ENCODE results near the gene PPP1R9A.
A peak's percentile ranks its signal among the peaks of the same experiment; 100 is the strongest.

PPP1R9A gene

GRCh38 chr7:94907026-94907810, at the start of gene PPP1R9A:
Gene PPP1R9A, plus strand, starts transcription at chr7:94907594. Its CDS starts 2,520 bp downstream, at chr7:94910114.
- DNase-seq (ENCODE audit: low spot score) = no peak

GRCh38 chr7:94871132-94871531, 36.3 kb upstream of the PPP1R9A start:
- no peak for DNase-seq (ENCODE audit: low spot score)

- no peak for DNase-seq (ENCODE audit: low spot score)
Measured at GRCh38 chr7:94873239-94873638, 34.2 kb upstream of the PPP1R9A start.

GRCh38 chr7:94874036-94874785, 33.2 kb upstream of the PPP1R9A start:
- DNase-seq (ENCODE audit: low spot score) = no peak

- no peak for DNase-seq (ENCODE audit: low spot score)
Measured at GRCh38 chr7:94875201-94875600, 32.2 kb upstream of the PPP1R9A start.

GRCh38 chr7:94877731-94878670, 29.4 kb upstream of the PPP1R9A start:
- DNase-seq (ENCODE audit: low spot score) = no peak

- DNase-seq (ENCODE audit: low spot score) = no peak
Measured at GRCh38 chr7:94882891-94883290, 24.5 kb upstream of the PPP1R9A start.

- DNase-seq (ENCODE audit: low spot score) = no peak
Measured at GRCh38 chr7:94883616-94884015, 23.8 kb upstream of the PPP1R9A start.

- no peak for DNase-seq (ENCODE audit: low spot score)
Measured at GRCh38 chr7:94888551-94888950, 18.8 kb upstream of the PPP1R9A start.

- DNase-seq (ENCODE audit: low spot score) = no peak
Measured at GRCh38 chr7:94888995-94889523, 18.3 kb upstream of the PPP1R9A start.

GRCh38 chr7:94890216-94890615, 17.2 kb upstream of the PPP1R9A start:
- DNase-seq (ENCODE audit: low spot score) = no peak

GRCh38 chr7:94893661-94894060, 13.7 kb upstream of the PPP1R9A start:
- no peak for DNase-seq (ENCODE audit: low spot score)

GRCh38 chr7:94897541-94897940, 9.9 kb upstream of the PPP1R9A start:
- DNase-seq (ENCODE audit: low spot score) = no peak

GRCh38 chr7:94898340-94898739, 9.1 kb upstream of the PPP1R9A start:
- no peak for DNase-seq (ENCODE audit: low spot score)

GRCh38 chr7:94901981-94902380, 5.4 kb upstream of the PPP1R9A start:
- DNase-seq (ENCODE audit: low spot score) = no peak

GRCh38 chr7:94903971-94904370, 3.4 kb upstream of the PPP1R9A start:
- no peak for DNase-seq (ENCODE audit: low spot score)

- no peak for DNase-seq (ENCODE audit: low spot score)
Measured at GRCh38 chr7:94904982-94905381, 2.4 kb upstream of the PPP1R9A start.

- DNase-seq (ENCODE audit: low spot score) = no peak
Measured at GRCh38 chr7:94906065-94906851, 1.1 kb upstream of the PPP1R9A start.

- DNase-seq (ENCODE audit: low spot score) = peak; percentile 19
Measured at GRCh38 chr7:94907811-94908322, 473 bp downstream of the PPP1R9A start.

- DNase-seq (ENCODE audit: low spot score) = no peak
Measured at GRCh38 chr7:94908323-94909178, 1.2 kb downstream of the PPP1R9A start.
